ENCODE results near the gene VAPA. TPM values are rescaled to one million over a fixed set of nuclear protein-coding genes. Genes with fewer than 3 reads are reported as not detected.

VAPA gene
- total and polyA plus RNA-seq, 2 donors (not counting 1 experiment from before 2014, with no cell fraction given): 47.7 to 109 TPM

DNA sequence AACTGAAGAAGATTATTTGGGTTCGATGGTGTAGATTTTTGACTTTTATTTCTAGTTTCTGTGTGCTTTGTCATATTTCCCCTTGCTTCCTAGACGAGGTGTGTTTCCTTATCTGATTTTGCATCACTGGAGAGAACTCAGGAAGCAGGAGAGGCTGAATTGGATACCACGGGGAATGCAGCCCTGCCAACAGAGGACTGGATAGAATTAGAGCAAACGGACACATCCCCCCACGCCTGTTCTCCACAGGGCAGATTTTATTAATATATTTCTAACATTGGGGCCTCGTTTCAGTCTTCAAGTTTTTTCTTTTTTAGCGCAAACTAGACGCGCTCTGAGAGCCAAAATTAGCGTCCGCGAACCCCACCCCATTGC, 678 bp upstream of the VAPA start:
- TF ChIP-seq, protein P1, sequence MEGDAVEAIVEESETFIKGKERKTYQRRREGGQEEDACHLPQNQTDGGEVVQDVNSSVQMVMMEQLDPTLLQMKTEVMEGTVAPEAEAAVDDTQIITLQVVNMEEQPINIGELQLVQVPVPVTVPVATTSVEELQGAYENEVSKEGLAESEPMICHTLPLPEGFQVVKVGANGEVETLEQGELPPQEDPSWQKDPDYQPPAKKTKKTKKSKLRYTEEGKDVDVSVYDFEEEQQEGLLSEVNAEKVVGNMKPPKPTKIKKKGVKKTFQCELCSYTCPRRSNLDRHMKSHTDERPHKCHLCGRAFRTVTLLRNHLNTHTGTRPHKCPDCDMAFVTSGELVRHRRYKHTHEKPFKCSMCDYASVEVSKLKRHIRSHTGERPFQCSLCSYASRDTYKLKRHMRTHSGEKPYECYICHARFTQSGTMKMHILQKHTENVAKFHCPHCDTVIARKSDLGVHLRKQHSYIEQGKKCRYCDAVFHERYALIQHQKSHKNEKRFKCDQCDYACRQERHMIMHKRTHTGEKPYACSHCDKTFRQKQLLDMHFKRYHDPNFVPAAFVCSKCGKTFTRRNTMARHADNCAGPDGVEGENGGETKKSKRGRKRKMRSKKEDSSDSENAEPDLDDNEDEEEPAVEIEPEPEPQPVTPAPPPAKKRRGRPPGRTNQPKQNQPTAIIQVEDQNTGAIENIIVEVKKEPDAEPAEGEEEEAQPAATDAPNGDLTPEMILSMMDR (IDR thresholded peaks at IDR 0.05): no peak
- no peak for TF ChIP-seq EZH2 (IDR thresholded peaks at IDR 0.05; ENCODE audit: borderline replicate concordance, insufficient read depth, low read depth, low read length, poor library complexity, severe bottlenecking)
- intact Hi-C loops (cut with micrococcal nuclease): loop anchor here (1.0 to 5.0 kb wide), 7 partner anchors 205 to 1938 kb away; partner anchors contain the start of genes CHMP1B, MTCL1, NAPG and RAB31
- Mint-ChIP-seq H3K9me3 (ENCODE audit: insufficient read depth) (no peaks in the 10 kb centered on the region), H3K4me1 (peaks cover 26% of the 10 kb centered on the region), H3K27ac (peak overlapping the region; percentile 96), H3K4me3 (peak overlapping the region; percentile 94), H3K27me3 (peaks cover 9% of the 10 kb centered on the region)
- peaks cover 30% of the 10 kb centered on the region for H4K20me1 ChIP-seq (ENCODE audit: control insufficient read depth, insufficient read depth, low read length, poor library complexity, severe bottlenecking)
- H3K27ac ChIP-seq (ENCODE audit: low read length in 2 of 2): peak overlapping the region; percentile 89 to 95
- H2AFZ ChIP-seq (ENCODE audit: insufficient read depth, low read depth, low read length, poor library complexity, severe bottlenecking): peak overlapping the region; percentile 93
- H3K4me2 ChIP-seq (replicated peaks; ENCODE audit: low read depth, low read length, poor library complexity, severe bottlenecking): peak overlapping the region; percentile 89
- peaks cover 0 to 6% (median 1%) of the 10 kb centered on the region in 3 donors for H3K9me3 ChIP-seq (ENCODE audit: control extremely low read depth in 1 of 3, control insufficient read depth in 2 of 3, insufficient read depth in 1 of 3, low read length in 2 of 3)
- 11% methylated on average over 9 of the region's 12 CpGs for WGBS (ENCODE audit: insufficient coverage)
- DNase-seq (no peak), ATAC-seq (ENCODE audit: low read depth) (no peak)
- ChIA-PET CTCF (interaction anchor here (0.6 to 3.3 kb wide), 7 partner anchors 37 to 1281 kb away, joined by 3 to 9 read pairs (median 4); no protein-coding TSS in a partner anchor), POLR2A (interaction anchor here (1.0 to 1.8 kb wide), 6 partner anchors 13 to 612 kb away, joined by 3 to 6 read pairs (median 4); partner anchors contain the start of gene NAPG)
- peaks cover 0 to 5% (median 2%) of the 10 kb centered on the region in 4 experiments for H3K27me3 ChIP-seq (replicated peaks in 1 of 4; ENCODE audit: control extremely low read depth in 1 of 4, control insufficient read depth in 3 of 4, insufficient read depth in 4 of 4, low read length in 3 of 4)
- H3K4me3 ChIP-seq (ENCODE audit: control extremely low read depth in 1 of 5, extremely low read depth in 1 of 5, insufficient read depth in 1 of 5, low read depth in 2 of 5, low read length in 4 of 5): peak overlapping the region; percentile 78 to 90 (median 89)
- H3K9ac ChIP-seq (ENCODE audit: low read length): peak overlapping the region; percentile 88
- H3K79me2 ChIP-seq (ENCODE audit: control insufficient read depth, insufficient read depth, low read length): peaks cover 36% of the 10 kb centered on the region
- H3K36me3 ChIP-seq (replicated peaks in 1 of 2; ENCODE audit: control extremely low read depth in 1 of 2, control insufficient read depth in 1 of 2, extremely low read depth in 1 of 2, insufficient read depth in 2 of 2, low read length in 1 of 2): no peaks in the 10 kb centered on the region
- peaks cover 25 to 29% of the 10 kb centered on the region in 2 donors for H3K4me1 ChIP-seq (ENCODE audit: control insufficient read depth in 2 of 2, insufficient read depth in 2 of 2, low read length in 2 of 2)

DNA sequence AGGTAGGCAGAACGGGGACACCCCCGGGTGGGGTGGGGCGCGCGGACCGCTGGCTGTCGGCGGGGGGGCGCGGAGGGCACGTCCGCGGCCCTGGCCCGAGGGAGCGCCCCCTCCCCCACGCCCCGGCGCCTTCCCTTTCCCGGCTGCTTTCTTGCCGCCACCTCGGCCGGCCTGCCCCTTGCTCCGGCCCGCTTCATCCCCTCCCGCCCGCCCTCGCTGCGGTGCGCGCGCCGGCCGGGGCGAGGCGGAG, 443 bp downstream of the VAPA start:
- Histone ChIP-seq H3K4me2 (replicated peaks; ENCODE audit: low read depth, low read length, poor library complexity, severe bottlenecking) (peak overlapping the region; percentile 89), H3K36me3 (replicated peaks in 1 of 2; ENCODE audit: control extremely low read depth in 1 of 2, control insufficient read depth in 1 of 2, extremely low read depth in 1 of 2, insufficient read depth in 2 of 2, low read length in 1 of 2) (no peaks in the 10 kb centered on the region), H3K4me3 (ENCODE audit: control extremely low read depth in 1 of 5, extremely low read depth in 1 of 5, insufficient read depth in 1 of 5, low read depth in 2 of 5, low read length in 4 of 5) (peak overlapping the region; percentile 78 to 90 (median 89)), H3K9me3 (ENCODE audit: control extremely low read depth in 1 of 3, control insufficient read depth in 2 of 3, insufficient read depth in 1 of 3, low read length in 2 of 3) (peaks cover 0 to 6% (median 1%) of the 10 kb centered on the region in 3 donors), H3K27ac (ENCODE audit: low read length in 2 of 2) (peak overlapping the region; percentile 75 to 95), H3K9ac (ENCODE audit: low read length) (peak overlapping the region; percentile 88), H4K20me1 (ENCODE audit: control insufficient read depth, insufficient read depth, low read length, poor library complexity, severe bottlenecking) (peaks cover 41% of the 10 kb centered on the region), H3K27me3 (replicated peaks in 1 of 4; ENCODE audit: control extremely low read depth in 1 of 4, control insufficient read depth in 3 of 4, insufficient read depth in 4 of 4, low read length in 3 of 4) (peaks cover 0 to under 1% (median 0%) of the 10 kb centered on the region in 4 experiments), H3K4me1 (ENCODE audit: control insufficient read depth in 2 of 2, insufficient read depth in 2 of 2, low read length in 2 of 2) (peaks cover 33 to 39% of the 10 kb centered on the region in 2 donors), H3K79me2 (ENCODE audit: control insufficient read depth, insufficient read depth, low read length) (peaks cover 47% of the 10 kb centered on the region), H2AFZ (ENCODE audit: insufficient read depth, low read depth, low read length, poor library complexity, severe bottlenecking) (peak overlapping the region; percentile 93)
- peak overlapping the region; percentile 96 for H3K27ac Mint-ChIP-seq
- under 1% methylated on average over 34 of the region's 35 CpGs for WGBS (ENCODE audit: insufficient coverage)
- H3K4me1 Mint-ChIP-seq: peaks cover 26% of the 10 kb centered on the region
- ChIA-PET POLR2A (interaction anchor here (1.0 to 1.8 kb wide), 4 partner anchors 12 to 568 kb away, joined by 3 to 5 read pairs (median 3); no protein-coding TSS in a partner anchor), CTCF (interaction anchor here (1.2 to 3.3 kb wide), 4 partner anchors 57 to 302 kb away, joined by 3 to 9 read pairs (median 7); no protein-coding TSS in a partner anchor)
- ATAC-seq (ENCODE audit: low read depth) (peak; percentile 16), DNase-seq (no peak)
- H3K4me3 Mint-ChIP-seq: peak overlapping the region; percentile 94
- intact Hi-C loops (cut with micrococcal nuclease): loop anchor here (5.0 kb wide), 2 partner anchors 1207 to 1312 kb away; partner anchors contain the start of gene MTCL1
- no peaks in the 10 kb centered on the region for H3K9me3 Mint-ChIP-seq (ENCODE audit: insufficient read depth)
- H3K27me3 Mint-ChIP-seq: peaks cover 5% of the 10 kb centered on the region
- TF ChIP-seq EZH2 (IDR thresholded peaks at IDR 0.05; ENCODE audit: borderline replicate concordance, insufficient read depth, low read depth, low read length, poor library complexity, severe bottlenecking): no peak
- TF ChIP-seq, protein P1 (IDR thresholded peaks at IDR 0.05): no peak

Measured in B cell (primary cell).